BLaER1 treated with 17β-estradiol and CSF1 and Interleukin-3, amounts not matched to agents 10 nM and 100 nM (cell line): ENCODE results near the gene FRG2.
"Not testable (repeated sequence)": the region's sequence is repeated elsewhere in the genome, so short reads cannot be mapped to it uniquely, and the experiment has no call there.

Source experiments
- H3K27ac ChIP-seq, 11 experiments: shearing (Covaris generic); formaldehyde crosslinking; 2 replicates each; pipeline ENCODE4 v1.8.1; 2022
- H3K27me3 ChIP-seq, 11 experiments: shearing (Covaris generic); formaldehyde crosslinking; 2 replicates each; pipeline ENCODE4 v1.8.1; 2022
- H3K36me3 ChIP-seq, 11 experiments: shearing (Covaris generic); formaldehyde crosslinking; 2 replicates each; pipeline ENCODE4 v1.8.1; 2022
- H3K4me1 ChIP-seq, 10 experiments: shearing (Covaris generic); formaldehyde crosslinking; 2 replicates each; pipeline ENCODE4 v1.8.1; 2022
- H3K4me2 ChIP-seq, 11 experiments: shearing (Covaris generic); formaldehyde crosslinking; 2 replicates each; pipeline ENCODE4 v1.8.1; 2022
- H3K4me3 ChIP-seq, 10 experiments: shearing (Covaris generic); formaldehyde crosslinking; 2 replicates each; pipeline ENCODE4 v1.8.1; 2022
- H3K9ac ChIP-seq, 11 experiments: shearing (Covaris generic); formaldehyde crosslinking; 2 replicates each; pipeline ENCODE4 v1.8.1; 2022
- H3K9me3 ChIP-seq, 11 experiments: shearing (Covaris generic); formaldehyde crosslinking; replicated peaks in 1 of 11; 2 replicates each; pipeline ENCODE4 v1.8.1; 2022
- H4K20me1 ChIP-seq, 11 experiments: shearing (Covaris generic); formaldehyde crosslinking; 2 replicates each; pipeline ENCODE4 v1.8.1; 2022

FRG2 gene

GRCh38 chr4:190027156-190027555, at the start of gene FRG2:
Gene FRG2 (minus strand): TSS chr4:190027256. CDS start chr4:190027204, 52 bp downstream.
- H3K4me1 ChIP-seq, H3K27me3 ChIP-seq: not testable (repeated sequence)

GRCh38 chr4:190068351-190068750, 41.3 kb upstream of the FRG2 start:
- not testable (repeated sequence) for H3K9me3 ChIP-seq, H3K4me3 ChIP-seq, H3K9ac ChIP-seq, H4K20me1 ChIP-seq, H3K36me3 ChIP-seq, H3K27ac ChIP-seq, H3K27me3 ChIP-seq, H3K4me2 ChIP-seq, H3K4me1 ChIP-seq

More at GRCh38 chr4:190027156-190027555, at the start of gene FRG2:
- H3K9ac ChIP-seq, H4K20me1 ChIP-seq, H3K36me3 ChIP-seq, H3K4me3 ChIP-seq, H3K4me2 ChIP-seq, H3K27ac ChIP-seq, H3K9me3 ChIP-seq: not testable (repeated sequence)

- H3K27ac ChIP-seq, H3K4me3 ChIP-seq, H3K9ac ChIP-seq, H4K20me1 ChIP-seq, H3K9me3 ChIP-seq, H3K4me1 ChIP-seq, H3K36me3 ChIP-seq, H3K4me2 ChIP-seq, H3K27me3 ChIP-seq: not testable (repeated sequence)
Measured at GRCh38 chr4:190064805-190065204, 37.7 kb upstream of the FRG2 start.

GRCh38 chr4:190064342-190064741, 37.3 kb upstream of the FRG2 start, which contains the start of gene DBET:
Gene DBET (plus strand): TSS chr4:190064502.
- not testable (repeated sequence) for H3K9ac ChIP-seq, H3K27me3 ChIP-seq, H3K9me3 ChIP-seq, H3K4me2 ChIP-seq, H4K20me1 ChIP-seq, H3K27ac ChIP-seq, H3K36me3 ChIP-seq, H3K4me1 ChIP-seq, H3K4me3 ChIP-seq

- not testable (repeated sequence) for H3K4me3 ChIP-seq, H3K4me2 ChIP-seq, H3K4me1 ChIP-seq, H4K20me1 ChIP-seq, H3K9ac ChIP-seq, H3K36me3 ChIP-seq, H3K27ac ChIP-seq, H3K9me3 ChIP-seq, H3K27me3 ChIP-seq
Measured at GRCh38 chr4:190058997-190059396, 31.9 kb upstream of the FRG2 start.

- not testable (repeated sequence) for H3K9ac ChIP-seq, H3K4me2 ChIP-seq, H3K27ac ChIP-seq, H3K27me3 ChIP-seq, H3K4me3 ChIP-seq, H3K4me1 ChIP-seq, H3K9me3 ChIP-seq, H4K20me1 ChIP-seq, H3K36me3 ChIP-seq
Measured at GRCh38 chr4:190049378-190050239, 22.6 kb upstream of the FRG2 start.

- H3K4me1 ChIP-seq, H3K9ac ChIP-seq, H3K9me3 ChIP-seq, H3K27me3 ChIP-seq, H3K4me3 ChIP-seq, H4K20me1 ChIP-seq, H3K4me2 ChIP-seq, H3K36me3 ChIP-seq, H3K27ac ChIP-seq: not testable (repeated sequence)
Measured at GRCh38 chr4:190047627-190048026, 20.6 kb upstream of the FRG2 start.

GRCh38 chr4:190040873-190041272, 13.8 kb upstream of the FRG2 start:
- not testable (repeated sequence) for H3K4me3 ChIP-seq, H3K9me3 ChIP-seq, H3K36me3 ChIP-seq, H3K9ac ChIP-seq, H4K20me1 ChIP-seq, H3K27ac ChIP-seq, H3K27me3 ChIP-seq, H3K4me1 ChIP-seq, H3K4me2 ChIP-seq

GRCh38 chr4:190037704-190038388, 10.8 kb upstream of the FRG2 start:
- H3K4me2 ChIP-seq, H3K36me3 ChIP-seq, H3K27ac ChIP-seq, H3K4me1 ChIP-seq, H3K9me3 ChIP-seq, H4K20me1 ChIP-seq, H3K27me3 ChIP-seq: not testable (repeated sequence)
- Histone ChIP-seq H3K4me3 (peak overlapping the region; percentile 38 to 61 (median 52); a peak in 12 of 20 replicates), H3K9ac (peak overlapping the region in 2 of 11 experiments; percentile 52 to 60; a peak in 1 of 22 replicates)

GRCh38 chr4:190031264-190031663, 4.2 kb upstream of the FRG2 start:
- H3K36me3 ChIP-seq, H3K4me1 ChIP-seq, H3K27me3 ChIP-seq, H3K9ac ChIP-seq, H3K27ac ChIP-seq, H3K4me2 ChIP-seq, H3K4me3 ChIP-seq, H4K20me1 ChIP-seq, H3K9me3 ChIP-seq: not testable (repeated sequence)

- not testable (repeated sequence) for H3K9ac ChIP-seq, H3K4me1 ChIP-seq, H3K36me3 ChIP-seq, H3K27me3 ChIP-seq, H3K4me3 ChIP-seq, H3K27ac ChIP-seq, H4K20me1 ChIP-seq, H3K4me2 ChIP-seq
- peaks cover 39 to 45% (median 42%) of the 10 kb centered on the region in 11 experiments for H3K9me3 ChIP-seq
Measured at GRCh38 chr4:190022614-190023281, 4.3 kb downstream of the FRG2 start.

GRCh38 chr4:190021973-190022372, 5.1 kb downstream of the FRG2 start:
- H3K9me3 ChIP-seq: peaks cover 47 to 53% (median 50%) of the 10 kb centered on the region in 11 experiments
- H3K4me1 ChIP-seq, H4K20me1 ChIP-seq, H3K27me3 ChIP-seq, H3K4me2 ChIP-seq, H3K4me3 ChIP-seq, H3K36me3 ChIP-seq, H3K27ac ChIP-seq, H3K9ac ChIP-seq: not testable (repeated sequence)
